Colonic mucosa (tissue), 4 donors: ENCODE data around the gene BTAF1. TPM values are rescaled to one million over a fixed set of nuclear protein-coding genes. Genes with fewer than 3 reads are reported as not detected.

Source experiments
- DNase-seq: peaks from one replicate; pipeline ENCODE4 v3.0.0-alpha.2; 2020
- H3K27ac ChIP-seq: fragments of 200-600 bp; one replicate; pipeline ENCODE4 v1.8.0; 2021
- H3K27me3 ChIP-seq: fragments of 200-600 bp; one replicate; pipeline ENCODE4 v1.8.0; 2021
- H3K36me3 ChIP-seq: fragments of 200-600 bp; one replicate; pipeline ENCODE4 v1.8.0; 2021
- H3K4me1 ChIP-seq: fragments of 200-600 bp; one replicate; pipeline ENCODE4 v1.8.0; 2021; ENCODE audit warnings: mild to moderate bottlenecking
- H3K4me3 ChIP-seq: fragments of 200-600 bp; one replicate; pipeline ENCODE4 v1.8.0; 2021
- H3K9ac ChIP-seq, 2 donors: one replicate each; pipeline ENCODE4 v1.7.0; 2013; ENCODE audit warnings: control low read depth in 2 of 2, low read depth in 2 of 2, low read length in 2 of 2
- H3K9me3 ChIP-seq: fragments of 200-600 bp; one replicate; pipeline ENCODE4 v1.8.0; 2021
- CTCF ChIP-seq: fragments of 200-600 bp; IDR thresholded peaks from one replicate; pipeline ENCODE4 v1.8.0; 2022; ENCODE audit warnings: antibody characterized with exemption, mild to moderate bottlenecking
- intact Hi-C: fragments of 100-400 bp; cut with DNase I; formaldehyde crosslinking; loops from one replicate; pipeline ENCODE4 v1.14.1; 2022
- total RNA-seq, 2 donors: library from RNA; stranded (reverse); fragmentation: NEBNext Ultra II Directional in 1 of 2; extraction: Animal tissue kit (Norgen Biotek cat#: 25700) in 1 of 2; gene quantifications; one replicate each; pipeline ENCODE4 v1.2.1, GENCODE V29; 2021
- donor health status: healthy.
- donor health status: DM: no; HTN: no; CAD: no.
- donor health status: DM: no; HTN: no; CAD: no.

BTAF1 gene
- total RNA-seq, 2 donors from 2014 or later = 20.7 to 25.0 TPM

- Histone ChIP-seq H3K9me3 (no peaks in the 10 kb centered on the region), H3K9ac (no peak overlapping the region), H3K4me1 (no peaks in the 10 kb centered on the region), H3K4me3 (no peak overlapping the region), H3K27me3 (no peaks in the 10 kb centered on the region), H3K27ac (no peak overlapping the region), H3K36me3 (no peaks in the 10 kb centered on the region)
- no peak for DNase-seq
- TF ChIP-seq CTCF = no peak
- intact Hi-C loops = loop anchor here (5.0 kb wide), 1 partner anchor 153 kb away; no protein-coding TSS in a partner anchor
These were observed 13.1 kb upstream of the BTAF1 start for GRCh38 chr10:91910467-91910866.

- H3K9ac ChIP-seq = no peak overlapping the region
- no peaks in the 10 kb centered on the region for H3K36me3 ChIP-seq
- H3K4me3 ChIP-seq = no peak overlapping the region
- H3K9me3 ChIP-seq = no peaks in the 10 kb centered on the region
- intact Hi-C loops = no loop called here
- no peaks in the 10 kb centered on the region for H3K4me1 ChIP-seq
- H3K27ac ChIP-seq = no peak overlapping the region
- no peak for TF ChIP-seq CTCF
- no peak for DNase-seq
- no peaks in the 10 kb centered on the region for H3K27me3 ChIP-seq
These were observed 3.9 kb upstream of the BTAF1 start for GRCh38 chr10:91919651-91920050.

- Histone ChIP-seq H3K9ac (peak overlapping the region; percentile 91 to 95), H3K4me1 (peaks cover 7% of the 10 kb centered on the region), H3K27me3 (no peaks in the 10 kb centered on the region), H3K36me3 (no peaks in the 10 kb centered on the region), H3K9me3 (no peaks in the 10 kb centered on the region), H3K27ac (peak overlapping the region; percentile 90), H3K4me3 (peak overlapping the region; percentile 91)
- DNase-seq = no peak
- no peak for TF ChIP-seq CTCF
- intact Hi-C loops = no loop called here
These were observed 847 bp downstream of the BTAF1 start for GRCh38 chr10:91924212-91925021.

- Histone ChIP-seq H3K4me1 (peaks cover 7% of the 10 kb centered on the region), H3K27ac (no peak overlapping the region), H3K36me3 (no peaks in the 10 kb centered on the region), H3K4me3 (peak overlapping the region; percentile 91), H3K9ac (peak overlapping the region; percentile 1 to 28), H3K27me3 (no peaks in the 10 kb centered on the region), H3K9me3 (no peaks in the 10 kb centered on the region)
- DNase-seq = no peak
- TF ChIP-seq CTCF = no peak
- intact Hi-C loops = no loop called here
These were observed 1.4 kb downstream of the BTAF1 start for GRCh38 chr10:91925022-91925320.

- H3K4me1 ChIP-seq = no peaks in the 10 kb centered on the region
- H3K9ac ChIP-seq = no peak overlapping the region
- no peaks in the 10 kb centered on the region for H3K27me3 ChIP-seq
- peaks cover 5% of the 10 kb centered on the region for H3K36me3 ChIP-seq
- no peak for DNase-seq
- no peaks in the 10 kb centered on the region for H3K9me3 ChIP-seq
- TF ChIP-seq CTCF = no peak
- no peak overlapping the region for H3K4me3 ChIP-seq
- intact Hi-C loops = no loop called here
- H3K27ac ChIP-seq = no peak overlapping the region
These were observed 7.4 kb downstream of the BTAF1 start for GRCh38 chr10:91930939-91931338.
